Chondrocyte (in vitro differentiated cells): ENCODE data around the gene C13orf46. TPM values are rescaled to one million over a fixed set of nuclear protein-coding genes. Genes with fewer than 3 reads are reported as not detected.

Source experiments
- DNase-seq: peaks from one replicate; pipeline ENCODE4 v3.0.0; 2021; ENCODE audit warnings: mixed read lengths, low spot score
- H3K27ac Mint-ChIP-seq: one replicate; pipeline ENCODE4 v1.8.0; 2021; ENCODE audit warnings: mild to moderate bottlenecking, moderate library complexity, mixed read lengths; ENCODE audit not compliant: unreplicated experiment
- H3K27me3 Mint-ChIP-seq: 2 replicates; pipeline ENCODE4 v1.8.0; 2021; ENCODE audit warnings: low read depth, mixed read lengths
- H3K36me3 Mint-ChIP-seq: 2 replicates; pipeline ENCODE4 v1.8.0; 2021; ENCODE audit warnings: low read depth, mixed read lengths
- H3K4me1 Mint-ChIP-seq: 2 replicates; pipeline ENCODE4 v1.8.0; 2021; ENCODE audit warnings: low read depth, mild to moderate bottlenecking, mixed read lengths
- H3K4me3 Mint-ChIP-seq: one replicate; pipeline ENCODE4 v1.8.0; 2021; ENCODE audit warnings: mild to moderate bottlenecking, moderate library complexity, mixed read lengths; ENCODE audit not compliant: unreplicated experiment
- H3K9me3 Mint-ChIP-seq: 2 replicates; pipeline ENCODE4 v1.8.0; 2021; ENCODE audit warnings: low read depth, mixed read lengths
- CTCF ChIP-seq: fragments of 200-600 bp; sonication (generic); IDR thresholded peaks from 2 replicates; pipeline ENCODE4 v1.5.0; 2021; ENCODE audit warnings: antibody characterized with exemption, mild to moderate bottlenecking, moderate library complexity
- total RNA-seq: library from RNA; stranded (reverse); gene quantifications from 3 replicates; pipeline ENCODE4 v1.2.1, GENCODE V29; 2021

Gene C13orf46
- total RNA-seq, 1 donor from 2014 or later, result 2.2 TPM

- Mint-ChIP-seq H3K27ac (no peak overlapping the region), H3K4me1 (no peaks in the 10 kb centered on the region), H3K4me3 (no peak overlapping the region), H3K36me3 (peaks cover 19% of the 10 kb centered on the region), H3K9me3 (no peaks in the 10 kb centered on the region), H3K27me3 (no peaks in the 10 kb centered on the region)
- peak; percentile 86 for DNase-seq
- peak; percentile 75 for TF ChIP-seq CTCF
These were observed 22.5 kb downstream of the C13orf46 start for GRCh38 chr13:113951246-113951999.

- Mint-ChIP-seq H3K27me3 (no peaks in the 10 kb centered on the region), H3K4me1 (no peaks in the 10 kb centered on the region), H3K4me3 (no peak overlapping the region), H3K36me3 (peaks cover 11% of the 10 kb centered on the region), H3K27ac (no peak overlapping the region), H3K9me3 (no peaks in the 10 kb centered on the region)
- peak; percentile 75 for DNase-seq
- TF ChIP-seq CTCF, result no peak
These were observed 23.2 kb downstream of the C13orf46 start for GRCh38 chr13:113950451-113951245.

GRCh38 chr13:113949546-113949945 is 24.3 kb downstream of the C13orf46 start:
- Mint-ChIP-seq H3K27me3 (no peaks in the 10 kb centered on the region), H3K4me3 (no peak overlapping the region), H3K9me3 (no peaks in the 10 kb centered on the region), H3K36me3 (peaks cover 3% of the 10 kb centered on the region), H3K4me1 (no peaks in the 10 kb centered on the region), H3K27ac (no peak overlapping the region)
- peak; percentile 59 for DNase-seq
- TF ChIP-seq CTCF, result no peak

GRCh38 chr13:113948034-113948742 is 25.7 kb downstream of the C13orf46 start:
- H3K4me1 Mint-ChIP-seq, result no peaks in the 10 kb centered on the region
- H3K27ac Mint-ChIP-seq, result no peak overlapping the region
- no peaks in the 10 kb centered on the region for H3K36me3 Mint-ChIP-seq
- DNase-seq, result peak; percentile 25
- no peaks in the 10 kb centered on the region for H3K27me3 Mint-ChIP-seq
- no peaks in the 10 kb centered on the region for H3K9me3 Mint-ChIP-seq
- H3K4me3 Mint-ChIP-seq, result no peak overlapping the region
- no peak for TF ChIP-seq CTCF
